Stimulated activated CD8-positive, alpha-beta memory T cell treated with anti-CD3 and anti-CD28 coated beads, Interleukin-4, amount 100 ng/mL, for 1 hour (primary cell): ENCODE measurements around the gene FOXN3.

Experiments
- DNase-seq, 2 donors: peaks; one replicate each; pipeline ENCODE4 v3.0.0-alpha.2; 2020; ENCODE audit warnings: low read depth in 2 of 2, low spot score in 1 of 2

The FOXN3 gene

DNA sequence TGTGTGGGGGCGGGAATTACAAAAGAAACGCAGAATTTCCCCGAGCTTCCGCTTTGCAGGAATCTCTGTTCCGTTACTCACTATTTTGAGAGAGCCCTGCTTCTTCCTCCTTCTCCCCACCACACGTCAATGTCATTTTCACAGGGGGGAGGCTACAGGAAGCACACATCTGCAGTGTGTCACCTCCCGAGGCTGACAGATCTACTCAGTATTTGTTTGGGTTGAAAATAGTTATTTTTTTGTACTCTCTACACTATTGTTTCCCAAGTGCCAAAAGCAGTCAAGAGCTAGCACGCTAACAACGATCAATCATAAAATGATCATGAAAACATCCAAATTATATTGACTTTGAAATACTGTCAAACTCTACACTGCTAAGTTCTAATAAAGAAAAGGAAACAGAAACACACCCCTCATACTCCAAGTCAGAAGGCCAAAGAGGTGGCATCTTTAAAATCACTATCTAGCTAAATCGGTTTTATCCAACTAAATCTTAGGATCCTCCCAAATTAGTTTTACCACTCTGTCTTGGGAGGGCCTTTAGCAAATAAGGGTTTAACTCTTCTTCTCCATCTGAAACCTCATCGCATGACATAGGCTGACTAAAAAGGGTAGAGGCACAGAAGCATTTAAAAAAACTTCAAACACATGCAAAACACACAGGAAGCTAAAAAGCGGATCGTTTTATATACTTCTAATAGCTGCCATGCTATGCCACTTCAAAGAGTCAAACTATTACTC is 51.8 kb downstream of the FOXN3 start:
- DNase-seq, result peak; percentile 17 to 28

DNA sequence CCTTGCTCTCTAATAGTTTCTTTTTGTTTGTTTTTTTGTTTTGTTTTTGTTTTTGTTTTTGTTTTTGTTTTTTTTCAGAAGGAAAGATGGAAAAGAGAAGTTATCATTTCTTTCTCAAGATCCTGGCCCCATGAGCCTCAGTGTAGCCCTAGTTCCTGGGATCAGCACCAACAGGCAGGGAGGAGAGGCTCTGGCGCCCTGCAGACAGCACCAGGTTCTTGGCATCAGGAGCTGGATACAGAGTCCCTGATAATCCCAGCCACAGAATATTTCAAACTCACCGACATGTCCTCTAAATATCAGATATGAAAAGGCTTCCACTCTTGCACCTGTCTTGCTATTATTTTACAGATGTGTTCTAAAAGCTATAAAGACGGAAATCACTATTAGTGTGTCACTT is 52.7 kb downstream of the FOXN3 start:
- no peak for DNase-seq

DNA sequence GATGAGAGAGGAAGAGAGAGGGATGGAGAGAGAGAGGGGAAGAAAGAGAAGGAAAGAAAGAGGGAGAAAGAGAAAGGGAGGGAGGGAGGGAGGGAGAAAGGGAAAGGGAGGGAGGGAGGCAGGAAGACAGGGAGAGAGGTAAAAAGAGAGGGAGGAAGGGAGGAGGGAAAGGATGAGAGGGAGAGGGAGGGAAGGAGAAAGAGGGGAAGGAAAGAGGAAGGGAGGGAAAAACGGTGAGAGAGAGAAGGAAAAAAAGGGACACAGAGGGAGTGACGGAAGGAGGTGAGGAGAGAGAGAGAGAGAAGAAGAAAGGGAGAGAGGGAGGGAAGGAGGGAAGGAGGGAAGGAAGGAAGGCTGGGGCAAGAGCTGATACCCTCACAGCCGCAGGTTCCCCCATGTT is 56.8 kb downstream of the FOXN3 start:
- DNase-seq, result no peak

DNA sequence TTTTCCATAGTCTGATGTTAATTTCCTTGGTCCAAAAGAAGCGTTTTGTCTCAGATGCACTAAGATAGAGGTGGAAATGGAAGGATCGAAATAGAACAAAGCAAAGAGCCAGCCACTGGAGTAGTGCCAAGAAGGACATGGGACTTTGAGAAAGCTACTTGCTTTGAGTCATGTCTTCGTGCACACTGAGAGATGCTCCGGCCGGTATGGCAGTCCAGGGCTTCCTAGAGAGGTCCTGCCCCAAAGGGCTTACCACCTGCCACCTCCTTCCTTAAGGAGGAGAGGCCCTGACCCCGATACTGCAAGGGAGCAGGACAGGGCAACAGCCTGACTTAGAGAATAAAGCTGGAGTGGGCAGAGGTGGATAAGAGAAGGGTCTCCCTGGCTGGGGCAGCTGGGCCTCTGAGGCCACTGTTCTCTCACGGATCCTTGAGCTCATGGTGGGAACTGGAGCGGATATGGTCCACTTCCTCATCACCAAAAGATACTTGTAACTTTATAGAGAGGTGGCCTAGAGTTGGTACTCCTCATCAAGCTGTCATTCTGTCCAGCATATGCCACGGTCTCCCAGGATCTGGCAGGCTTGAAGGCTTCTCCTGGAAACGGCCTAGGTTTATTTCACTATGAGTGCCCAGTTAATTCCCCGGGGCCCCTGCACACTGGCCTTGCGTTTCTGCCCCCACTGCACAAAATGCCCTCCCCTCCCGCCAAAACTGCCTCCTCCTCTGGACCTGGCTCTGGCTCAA is 57.4 kb downstream of the FOXN3 start:
- no peak for DNase-seq

DNA sequence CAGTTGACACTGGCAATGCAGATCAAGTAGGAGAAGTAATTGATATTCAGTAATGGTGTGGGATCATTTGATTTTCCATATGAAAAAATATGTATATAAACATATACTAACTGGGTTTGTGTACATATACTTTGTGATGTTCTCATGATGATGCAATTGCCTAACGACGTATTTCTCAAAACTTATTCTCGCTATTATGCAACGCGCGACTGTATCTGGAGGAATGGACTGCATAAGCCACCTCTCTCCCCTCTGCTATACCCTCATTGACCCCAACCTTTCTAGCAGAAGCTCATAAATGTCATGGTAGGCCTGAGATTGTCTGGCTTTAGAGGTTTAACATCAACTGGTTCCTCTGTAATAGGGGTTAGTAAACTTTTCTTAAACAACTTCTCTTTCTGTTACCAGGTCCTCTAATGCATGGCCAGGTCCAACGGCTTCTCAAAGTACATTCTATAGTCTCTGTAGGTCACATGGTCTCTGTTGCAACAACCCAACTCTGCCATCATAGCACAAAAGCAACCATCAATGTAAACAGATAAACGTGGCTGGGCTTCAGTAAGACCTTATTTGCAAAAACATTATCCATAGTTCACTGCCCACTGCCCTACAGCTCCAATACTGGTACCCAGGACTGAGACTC is 59.3 kb downstream of the FOXN3 start:
- DNase-seq, result no peak

DNA sequence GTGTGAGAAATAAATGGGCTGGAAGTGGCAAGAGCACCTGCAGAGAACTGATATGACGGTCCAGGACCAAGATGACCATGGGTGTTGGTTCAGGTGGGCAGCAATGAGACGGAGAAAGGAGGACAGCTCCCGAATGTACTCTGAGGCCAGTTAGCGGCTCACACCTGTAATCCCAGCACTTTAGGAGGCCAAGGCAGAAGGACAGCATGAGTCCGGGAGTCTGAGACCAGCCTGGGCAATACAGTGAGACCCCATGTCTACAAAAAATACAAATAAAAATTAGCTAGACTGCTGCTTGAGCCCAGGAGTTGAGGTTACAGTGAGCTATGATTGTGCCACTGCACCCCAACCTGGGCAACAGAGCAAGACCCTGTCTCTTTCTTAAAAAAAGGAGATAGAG is 60.1 kb downstream of the FOXN3 start:
- no peak for DNase-seq

DNA sequence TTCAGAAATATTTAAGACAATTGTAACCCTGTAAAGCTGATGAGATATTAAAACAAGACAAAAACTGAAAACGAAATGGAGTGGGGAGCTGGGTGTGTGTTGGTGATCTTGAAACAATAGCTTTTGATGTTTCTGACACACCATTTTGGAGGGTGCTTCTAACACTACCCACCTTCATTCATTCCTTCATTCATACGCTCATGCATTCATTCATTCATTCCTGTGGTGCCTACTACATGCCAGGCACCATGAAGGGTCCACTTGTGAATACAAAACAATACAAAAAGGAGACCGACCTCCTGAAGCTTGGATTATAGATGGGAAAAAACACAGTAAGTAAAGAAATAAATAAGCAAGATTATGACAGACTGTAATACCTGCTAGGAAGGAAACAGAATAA is 60.5 kb downstream of the FOXN3 start:
- no peak for DNase-seq

DNA sequence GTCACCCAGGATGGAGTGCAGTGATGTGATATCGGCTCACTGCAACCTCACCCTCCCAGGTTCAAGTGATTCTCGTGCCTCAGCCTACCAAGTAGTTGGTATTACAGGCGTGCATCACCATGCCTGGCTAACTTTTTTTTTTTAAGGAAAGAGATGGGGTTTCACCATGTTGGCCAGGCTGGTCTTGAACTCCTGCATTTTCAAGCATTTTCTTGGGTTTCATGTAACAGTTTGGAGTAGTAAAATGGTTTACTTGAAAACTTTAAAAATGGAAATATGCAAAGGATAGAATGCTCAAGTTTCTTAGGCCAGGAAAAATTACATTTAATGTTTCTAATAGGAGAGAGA is 63.3 kb downstream of the FOXN3 start:
- no peak for DNase-seq

DNA sequence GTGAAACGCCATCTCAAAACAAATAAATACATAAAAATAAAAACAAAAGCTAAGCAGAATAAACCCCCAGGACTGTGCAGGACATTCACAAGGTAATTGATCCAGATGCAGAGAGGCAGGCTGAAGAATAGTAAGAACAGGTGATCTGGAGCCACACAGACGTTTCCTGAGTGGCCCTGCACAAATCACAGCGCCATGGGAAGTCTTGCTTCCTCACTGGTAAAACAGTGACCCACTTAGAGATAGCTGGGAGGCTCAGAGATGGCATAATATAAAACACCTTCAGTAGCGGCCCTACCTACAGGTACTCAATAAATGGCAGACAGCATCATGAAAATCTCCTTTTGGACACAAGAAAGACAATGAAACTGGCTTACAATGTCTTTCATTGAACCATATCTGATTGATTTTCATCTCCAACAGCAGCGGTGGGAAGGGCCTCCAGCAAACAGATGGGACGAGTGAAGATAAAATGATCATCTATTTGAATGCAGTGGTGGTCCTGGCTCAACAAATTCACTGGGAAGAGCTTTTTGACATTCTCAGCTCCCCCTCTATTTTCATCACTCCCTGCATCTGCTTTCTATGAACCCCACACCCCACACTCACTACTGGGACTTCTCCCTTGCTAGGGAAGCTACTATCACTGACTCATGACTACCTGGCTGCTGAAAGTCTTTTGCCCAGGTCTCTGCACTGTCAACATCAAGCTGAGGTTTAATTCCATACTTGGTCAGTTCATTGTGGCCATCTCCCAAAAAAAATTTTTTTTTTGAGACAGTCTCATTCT is 63.9 kb downstream of the FOXN3 start:
- DNase-seq, result no peak

DNA sequence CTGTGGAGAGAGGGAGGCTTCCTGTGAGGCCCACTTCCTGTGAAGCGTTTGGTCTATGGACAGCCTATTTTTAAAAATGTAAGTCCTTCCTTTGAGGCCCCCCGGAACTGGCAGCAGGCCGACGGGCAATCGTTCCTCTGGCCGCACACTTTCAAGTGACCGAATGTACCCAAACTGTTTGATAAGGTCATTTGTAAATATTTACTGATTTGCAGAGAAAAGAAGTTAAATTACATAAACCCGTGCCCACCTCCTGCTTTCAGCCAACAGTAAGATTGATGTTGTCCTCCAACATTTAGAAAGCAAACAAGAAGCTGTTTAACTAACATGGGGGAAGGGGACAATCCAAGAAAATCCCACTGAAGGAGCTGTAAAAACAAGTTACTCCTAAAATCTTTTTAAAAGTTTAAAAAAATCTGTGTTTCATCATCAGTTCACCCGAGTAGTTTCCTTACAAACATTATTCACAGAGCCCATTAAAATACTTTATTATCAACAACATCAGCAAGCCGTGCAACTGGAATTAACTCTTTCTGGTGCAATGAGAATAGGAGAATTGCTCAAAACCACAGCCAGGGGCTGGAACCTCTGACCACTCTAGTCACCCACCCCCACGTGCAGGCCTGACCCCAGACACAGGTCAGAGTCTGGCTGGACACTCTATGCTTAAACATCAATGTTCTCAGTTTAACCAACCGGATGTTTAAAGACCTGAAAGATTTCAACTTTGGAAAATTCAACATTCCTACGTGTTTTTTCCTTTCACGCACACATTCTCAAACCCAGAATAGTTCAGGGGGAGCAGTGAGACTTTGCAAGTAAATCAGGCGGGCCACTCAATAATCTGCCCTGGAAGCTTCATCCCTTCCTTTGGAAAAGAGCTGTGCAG is 65.3 kb downstream of the FOXN3 start:
- DNase-seq, result no peak

DNA sequence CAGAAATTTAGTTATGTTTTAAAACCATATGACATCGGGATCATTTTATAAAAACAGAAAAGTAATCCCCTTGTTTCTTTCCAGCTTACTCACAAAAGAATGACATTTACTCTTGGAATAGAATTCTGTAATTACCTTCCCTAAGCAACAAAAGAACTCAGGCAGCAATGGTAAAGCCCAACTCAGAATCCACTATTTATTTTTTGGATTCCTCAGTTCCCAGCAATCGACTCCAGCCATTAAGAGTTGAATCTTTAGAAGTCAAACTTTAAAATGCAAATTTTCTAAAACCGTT is 65.9 kb downstream of the FOXN3 start:
- no peak for DNase-seq

DNA sequence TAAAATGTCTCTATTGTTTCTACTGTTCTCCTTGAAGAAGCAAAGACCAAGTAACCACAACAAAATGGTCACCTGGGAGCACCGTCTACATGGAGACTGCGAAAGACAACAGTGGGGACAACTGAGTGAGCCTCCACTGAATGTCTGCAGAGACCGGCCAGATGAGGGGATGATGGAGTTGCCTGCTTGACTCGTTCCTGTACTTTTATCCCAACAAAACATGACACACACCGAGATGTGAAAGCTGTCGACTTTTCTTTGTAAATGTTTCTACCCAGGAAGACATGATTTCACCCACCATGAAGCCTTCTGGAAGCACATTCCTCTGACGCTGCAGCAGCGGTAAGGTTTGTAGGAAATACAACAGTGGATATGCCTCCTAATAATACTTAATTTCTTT is 66.9 kb downstream of the FOXN3 start:
- DNase-seq, result no peak

DNA sequence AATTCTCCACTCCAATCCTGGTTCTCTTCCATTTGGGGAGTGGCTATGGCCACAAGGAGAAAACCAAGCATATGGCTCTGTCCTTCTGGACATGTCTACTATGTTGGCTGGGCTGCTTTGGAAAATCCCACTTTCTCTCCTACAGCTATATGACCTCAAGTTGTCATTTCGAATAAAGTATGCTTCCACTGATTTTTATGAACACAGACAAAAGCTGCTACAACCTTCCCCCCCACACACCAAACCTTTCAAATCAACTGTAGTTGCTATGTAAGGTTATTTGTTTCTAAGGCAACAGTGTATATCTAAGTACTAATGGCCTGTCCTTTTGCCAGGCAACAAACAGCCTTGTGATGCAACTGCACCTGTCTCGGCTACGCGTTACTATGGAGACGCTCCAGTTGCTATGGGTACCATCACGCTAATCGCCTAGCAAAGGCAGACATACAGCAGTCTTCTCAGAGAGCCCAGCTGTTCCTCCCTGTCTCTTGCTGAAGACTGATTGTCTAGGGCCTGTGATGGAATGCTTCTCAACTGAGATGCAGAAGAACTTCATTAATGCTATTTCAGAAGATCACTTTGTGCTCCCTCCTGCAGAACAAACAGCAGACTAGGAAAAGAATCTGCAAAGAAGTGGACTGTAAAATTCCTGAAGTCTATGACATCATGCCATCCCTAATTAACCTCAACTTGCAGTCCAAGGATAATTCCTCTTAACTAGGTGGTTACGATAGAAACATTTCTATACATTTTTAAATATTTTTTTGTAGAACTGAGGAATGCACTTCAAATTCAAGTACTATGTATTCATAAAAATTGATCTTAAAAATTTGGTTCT is 67.6 kb downstream of the FOXN3 start:
- DNase-seq, result no peak

DNA sequence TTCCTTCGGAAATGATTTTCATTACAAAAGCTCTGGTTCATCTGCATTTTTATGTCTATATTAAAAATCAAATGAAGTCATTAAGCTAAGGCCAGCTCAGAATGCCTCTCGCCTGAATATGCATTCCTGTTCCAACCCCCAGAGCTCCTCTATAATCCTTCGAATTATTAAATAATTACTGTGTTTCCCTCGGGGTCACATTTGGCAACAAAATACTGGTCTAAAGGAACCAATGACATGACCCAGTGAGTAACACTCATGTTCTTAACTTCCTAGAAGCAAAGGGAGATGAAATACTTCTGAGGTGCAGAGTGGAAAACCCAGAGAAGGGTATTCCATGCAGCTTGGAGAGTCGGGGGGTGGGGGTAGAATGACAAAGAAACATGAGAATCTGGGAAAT is 68.3 kb downstream of the FOXN3 start:
- no peak for DNase-seq

DNA sequence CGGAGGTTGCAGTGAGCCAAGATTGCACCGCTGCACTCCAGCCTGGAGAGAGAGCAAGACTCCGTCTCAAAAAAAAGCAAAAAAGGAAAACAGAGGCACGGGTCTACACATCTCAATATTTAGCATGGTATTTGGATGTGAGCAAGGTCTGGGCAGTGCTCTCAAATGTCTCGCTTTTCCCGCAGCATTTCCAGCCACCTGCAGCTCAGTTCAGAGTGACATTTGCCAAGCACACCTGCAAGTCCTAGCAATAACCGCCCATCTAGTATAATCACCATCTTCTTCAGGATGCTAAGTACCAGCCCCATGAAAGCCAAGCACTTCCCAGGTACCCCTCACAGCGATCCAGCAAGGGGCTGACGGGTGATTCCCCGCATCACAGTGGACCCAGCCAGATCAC is 69.1 kb downstream of the FOXN3 start:
- DNase-seq, result no peak

DNA sequence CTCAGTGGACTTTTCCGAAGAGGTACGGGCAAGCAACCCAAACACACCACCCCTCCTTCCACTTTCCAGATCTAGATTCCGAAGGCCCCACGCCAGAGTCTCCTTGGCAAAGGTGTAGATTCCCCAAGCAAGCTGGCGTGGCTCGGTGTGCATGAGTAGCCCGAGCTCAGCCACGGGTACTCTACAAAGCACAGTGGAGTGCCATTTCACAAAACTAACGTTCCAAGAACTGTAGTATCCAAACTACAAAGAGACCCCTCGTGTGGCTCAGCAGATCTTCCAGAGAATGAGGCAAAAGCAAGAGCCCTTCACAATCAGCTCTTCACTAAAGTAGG is 72.1 kb downstream of the FOXN3 start:
- DNase-seq, result no peak

DNA sequence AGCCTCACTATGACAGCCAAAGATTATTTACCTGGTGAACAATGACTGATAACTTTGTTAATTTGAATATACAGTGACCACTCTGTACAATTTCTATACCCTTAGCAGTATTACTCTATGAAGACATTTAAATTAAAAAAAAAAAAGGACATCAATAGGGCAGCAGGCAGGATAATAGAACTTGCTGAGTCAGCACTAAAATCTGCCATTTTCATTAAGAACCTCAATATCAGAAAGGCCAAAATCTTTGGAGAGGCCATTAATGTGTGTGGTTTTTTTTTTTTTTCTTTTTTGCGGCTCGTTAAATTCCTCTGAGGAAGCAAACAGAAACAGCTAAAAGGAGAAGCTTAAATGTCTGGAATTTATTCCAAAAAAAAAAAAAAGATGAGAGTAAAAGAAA is 73.7 kb downstream of the FOXN3 start:
- no peak for DNase-seq

DNA sequence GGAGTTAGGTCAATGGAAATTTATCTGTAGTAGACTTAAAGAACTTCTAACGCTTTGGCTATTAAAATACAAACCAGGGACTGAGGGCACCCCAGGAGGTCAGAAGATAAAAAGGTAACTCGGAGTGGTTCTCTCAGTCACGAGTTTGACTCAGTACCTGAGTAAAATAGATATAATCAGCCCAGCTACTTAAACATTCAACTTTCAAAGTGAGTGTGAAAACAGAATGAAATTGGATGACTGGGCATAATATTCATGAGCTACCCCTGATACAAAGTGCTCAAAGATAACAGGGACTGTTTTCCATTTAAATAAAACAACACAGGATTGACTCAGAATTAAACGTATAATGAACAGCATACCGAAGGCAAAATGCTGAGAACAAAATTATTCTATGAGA is 75.0 kb downstream of the FOXN3 start:
- DNase-seq, result no peak

DNA sequence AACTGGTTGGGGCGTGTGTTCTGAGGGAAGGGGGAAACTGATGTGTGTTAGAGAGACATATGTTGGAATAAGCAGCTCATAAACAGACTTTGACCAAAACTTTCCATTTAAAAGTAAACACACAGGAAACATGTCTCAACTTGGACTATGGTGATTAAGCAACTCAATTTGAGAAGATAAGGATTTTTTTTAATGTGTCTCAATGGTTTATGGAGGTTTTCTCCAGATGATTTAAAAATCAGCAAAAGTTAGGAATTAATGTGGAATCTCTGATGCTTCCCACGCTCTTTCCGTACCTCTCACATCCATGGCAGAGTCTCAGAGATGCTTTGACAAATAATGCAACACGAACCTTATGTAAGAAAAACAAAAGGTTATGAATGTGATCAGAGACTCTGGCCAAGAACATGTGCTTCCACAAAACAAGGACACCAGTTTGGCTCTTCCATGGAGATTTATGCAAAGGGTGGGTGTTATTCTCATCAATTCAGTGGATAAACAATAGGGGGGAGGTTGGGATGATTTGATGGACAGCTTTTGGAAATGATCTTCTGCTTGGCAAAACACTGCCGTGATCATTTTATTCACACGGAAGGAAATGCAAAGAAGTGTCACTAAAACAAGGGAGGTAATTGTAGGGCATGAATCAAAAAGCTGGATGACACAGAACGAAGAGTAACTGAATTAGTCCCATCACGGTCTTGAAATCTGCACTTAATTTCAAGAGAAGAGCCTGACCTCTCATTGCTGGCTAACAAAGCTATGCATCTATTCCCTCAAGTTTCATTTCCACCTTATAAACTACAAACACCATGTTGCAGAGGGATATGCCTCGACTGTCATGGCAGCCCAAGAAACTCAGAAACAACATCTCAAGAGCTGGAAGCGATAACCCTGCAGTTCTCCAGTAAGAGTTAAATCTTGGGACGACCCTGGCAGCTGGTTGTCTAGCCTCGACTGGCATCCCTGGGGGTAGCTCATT is 76.5 kb downstream of the FOXN3 start:
- no peak for DNase-seq
